ENCODE data around the gene UST.
"Not testable (repeated sequence)": the region's sequence is repeated elsewhere in the genome, so short reads cannot be mapped to it uniquely, and the experiment has no call there.

UST gene

DNA sequence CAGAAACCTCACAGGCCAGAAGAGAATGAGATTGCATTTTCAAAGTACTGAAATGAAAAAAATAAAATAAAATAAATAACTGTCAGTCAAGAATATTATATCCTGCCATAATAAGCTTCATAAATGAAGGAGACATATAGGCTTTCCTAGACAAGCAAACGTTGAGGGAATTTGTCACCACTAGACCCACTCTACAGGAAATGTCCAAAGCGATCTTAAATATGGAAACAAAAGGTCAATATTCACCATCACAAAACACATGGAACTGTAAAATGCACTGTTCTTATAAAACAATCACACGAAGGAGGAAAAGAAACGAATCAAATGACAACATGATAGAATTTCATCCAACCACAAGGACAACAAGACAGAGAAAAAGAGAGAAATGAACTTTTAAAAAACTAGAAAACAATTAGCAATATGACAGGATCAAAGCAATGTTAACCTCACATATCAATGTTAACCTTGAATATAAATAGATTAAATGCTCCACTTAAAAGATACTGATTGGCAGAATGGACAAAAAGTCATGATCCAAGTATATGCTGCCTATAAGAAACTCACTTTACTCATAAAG is 352.0 kb downstream of the UST start:
- DNase-seq: no peak

GRCh38 chr6:149102324-149102723 is 355.5 kb downstream of the UST start:
- no peak for DNase-seq

DNA sequence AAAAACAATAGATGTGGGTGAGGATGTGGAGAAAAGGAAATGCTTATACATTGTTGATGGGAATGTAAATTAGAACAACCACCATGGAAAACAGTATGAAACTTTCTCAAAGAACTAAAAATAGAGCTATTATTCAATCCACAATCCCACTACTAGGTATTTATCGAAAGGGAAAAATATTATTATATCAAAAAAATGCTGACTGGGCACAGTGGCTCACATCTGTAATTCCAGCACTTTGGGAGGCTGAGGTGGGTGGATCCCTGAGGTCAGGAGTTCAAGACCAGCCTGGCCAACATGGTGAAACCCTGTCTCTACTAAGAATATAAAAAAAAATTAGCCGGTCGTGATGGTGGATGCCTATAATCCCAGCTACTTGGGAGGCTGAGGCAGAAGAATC is 357.1 kb downstream of the UST start:
- DNase-seq: not testable (repeated sequence)

- no peak for DNase-seq
Observed at GRCh38 chr6:149107520-149107919, 360.7 kb downstream of the UST start.

GRCh38 chr6:149108038-149108748 is 361.4 kb downstream of the UST start:
- no peak for DNase-seq

DNA sequence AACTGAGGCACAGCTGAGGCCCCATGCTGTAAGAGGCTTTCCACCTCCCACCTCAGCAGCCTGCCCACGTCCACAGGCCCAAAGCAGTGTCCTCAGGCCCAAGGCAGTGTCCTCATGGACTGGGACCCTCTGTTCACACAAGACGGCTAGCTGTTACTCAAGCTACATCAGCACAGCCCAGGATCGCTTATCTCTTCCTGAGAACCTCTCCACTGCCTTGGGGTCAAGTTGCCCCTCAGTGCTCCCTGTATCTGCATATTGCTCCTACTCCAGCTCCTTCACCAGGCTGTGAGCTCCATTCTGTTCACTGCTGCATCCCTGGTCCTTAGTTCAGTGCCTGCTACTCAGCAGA is 361.9 kb downstream of the UST start:
- no peak for DNase-seq

GRCh38 chr6:149109397-149110070 is 362.7 kb downstream of the UST start:
- DNase-seq: no peak

DNA sequence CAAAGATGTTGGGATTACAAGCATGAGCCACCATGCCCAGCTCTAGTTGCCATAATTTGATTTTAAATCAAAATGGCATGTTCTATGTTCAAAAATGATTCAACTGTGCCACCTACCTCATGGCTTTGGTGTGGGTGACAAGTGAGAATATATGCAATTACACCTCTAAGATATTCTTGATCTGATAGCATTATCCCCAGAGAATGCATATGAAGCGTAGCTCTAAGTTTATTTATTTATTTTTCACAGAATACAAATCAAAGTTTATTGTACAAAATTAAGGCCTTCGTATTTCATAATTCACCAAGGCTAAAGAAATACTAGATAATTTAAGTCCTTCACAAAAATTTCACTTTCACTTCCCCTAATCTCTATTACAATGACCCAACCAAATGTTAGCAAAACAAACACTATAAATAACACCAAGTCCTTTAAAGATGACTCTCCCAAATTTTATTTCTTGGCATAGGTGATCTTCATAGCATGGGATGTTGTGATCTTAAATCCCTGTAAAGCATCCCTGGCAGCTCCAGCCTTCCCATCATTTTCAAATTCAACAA is 364.8 kb downstream of the UST start:
- DNase-seq: peak; percentile 60 to 64

DNA sequence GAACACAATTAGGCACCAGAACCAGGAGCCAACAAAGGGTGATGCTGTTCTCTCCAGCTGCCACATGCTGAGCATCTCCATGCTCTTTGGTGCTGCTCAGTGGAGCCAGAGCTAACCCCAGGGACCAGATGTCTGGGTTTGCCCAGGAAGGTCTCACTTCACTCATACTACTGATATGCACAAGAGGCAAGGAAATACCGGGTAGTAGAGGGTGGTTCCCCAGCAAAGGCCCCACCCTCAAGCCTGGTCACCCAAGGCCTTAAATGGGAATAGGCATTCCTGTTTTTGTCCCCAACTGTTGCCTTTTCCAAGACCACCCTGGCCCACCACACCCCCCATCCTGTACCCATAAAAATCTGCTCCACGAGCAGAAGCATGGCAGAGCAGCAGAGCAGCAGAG is 366.1 kb downstream of the UST start:
- DNase-seq: no peak

DNA sequence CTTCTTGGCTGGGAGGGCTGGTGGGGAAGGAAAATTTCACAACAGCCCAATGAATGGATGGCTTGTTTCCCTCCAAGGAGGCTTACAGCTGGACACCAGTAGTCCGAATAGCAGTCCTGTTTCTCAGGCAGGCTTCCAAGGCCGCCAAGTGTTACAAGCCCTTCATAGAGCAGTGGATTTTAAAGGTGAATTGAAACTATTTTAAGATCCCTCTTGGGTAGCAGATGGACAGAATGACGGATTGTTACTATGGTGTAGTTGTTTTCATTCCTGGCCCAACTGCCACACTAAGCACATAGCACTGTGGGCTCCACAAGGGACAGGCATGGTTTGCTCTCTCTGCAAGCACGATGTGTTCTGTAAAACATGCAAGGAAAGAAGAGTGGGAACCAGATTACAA is 367.3 kb downstream of the UST start:
- DNase-seq: no peak

- DNase-seq: no peak
Observed at GRCh38 chr6:149118737-149119653, 372.2 kb downstream of the UST start.

GRCh38 chr6:149122850-149123821 is 376.3 kb downstream of the UST start:
- DNase-seq: no peak

GRCh38 chr6:149125309-149125708 is 378.5 kb downstream of the UST start:
- DNase-seq: no peak

All from inflammatory macrophage treated with lipopolysaccharide for 1 hour (primary cell).